GM10847 (cell line): Measurements from ENCODE around the gene ARHGEF19.

Source experiments
- POLR2A ChIP-seq: IDR thresholded peaks from 2 replicates; pipeline ENCODE4 v1.6.1; 2011; ENCODE audit not compliant: insufficient read length; ENCODE audit errors: extremely low read depth

ARHGEF19 gene

GRCh38 chr1:16246961-16247360 lies 34.5 kb upstream of the ARHGEF19 start:
- no peak for TF ChIP-seq POLR2A

- TF ChIP-seq POLR2A = no peak
These were observed 33.2 kb upstream of the ARHGEF19 start for GRCh38 chr1:16245476-16246196.

- TF ChIP-seq POLR2A = no peak
These were observed 32.3 kb upstream of the ARHGEF19 start for GRCh38 chr1:16244650-16245285.

GRCh38 chr1:16243936-16244649 lies 31.6 kb upstream of the ARHGEF19 start:
- no peak for TF ChIP-seq POLR2A

- TF ChIP-seq POLR2A = no peak
These were observed 30.8 kb upstream of the ARHGEF19 start for GRCh38 chr1:16243215-16243610.

GRCh38 chr1:16242556-16243214 lies 30.2 kb upstream of the ARHGEF19 start:
- no peak for TF ChIP-seq POLR2A

GRCh38 chr1:16241221-16241708 lies 28.8 kb upstream of the ARHGEF19 start:
- TF ChIP-seq POLR2A = no peak

GRCh38 chr1:16239972-16240491 lies 27.6 kb upstream of the ARHGEF19 start:
- no peak for TF ChIP-seq POLR2A

- no peak for TF ChIP-seq POLR2A
These were observed 24.9 kb upstream of the ARHGEF19 start for GRCh38 chr1:16237343-16237830.

- peak; percentile 60 for TF ChIP-seq POLR2A
These were observed 24.3 kb upstream of the ARHGEF19 start, which contains the start of gene CPLANE2 for GRCh38 chr1:16236511-16237342. Gene CPLANE2, minus strand, starts transcription at chr1:16237183. Its CDS starts 441 bp downstream, at chr1:16236742.

DNA sequence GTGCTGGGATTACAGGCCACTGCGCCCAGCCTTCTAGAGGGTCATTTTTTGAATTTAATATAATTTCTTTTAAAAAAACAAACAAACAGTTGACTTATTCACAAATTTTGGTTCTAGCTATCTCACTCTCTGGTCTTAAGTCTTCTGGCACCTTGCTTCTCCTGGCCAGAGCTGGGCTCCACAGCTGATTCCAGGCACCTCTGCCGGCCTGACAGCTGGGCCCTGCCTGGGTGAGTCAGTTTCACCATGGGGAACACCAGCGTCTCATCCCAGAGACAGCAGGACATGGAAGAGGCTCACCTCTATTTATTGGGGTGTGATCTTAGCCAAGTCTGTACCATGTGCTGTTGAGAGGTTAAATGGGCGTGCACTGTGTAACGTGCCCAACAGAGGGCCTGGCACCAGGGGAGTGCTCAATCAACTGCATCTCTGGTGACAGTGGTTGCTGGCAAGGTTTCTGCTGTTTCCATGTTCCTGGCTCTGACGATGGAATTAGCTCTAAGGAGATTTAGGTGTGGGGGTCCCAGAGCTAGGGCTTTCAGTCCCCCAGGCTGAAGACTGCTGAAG lies 23.6 kb upstream of the ARHGEF19 start:
- no peak for TF ChIP-seq POLR2A

GRCh38 chr1:16235347-16235746 lies 22.9 kb upstream of the ARHGEF19 start:
- TF ChIP-seq POLR2A = no peak

DNA sequence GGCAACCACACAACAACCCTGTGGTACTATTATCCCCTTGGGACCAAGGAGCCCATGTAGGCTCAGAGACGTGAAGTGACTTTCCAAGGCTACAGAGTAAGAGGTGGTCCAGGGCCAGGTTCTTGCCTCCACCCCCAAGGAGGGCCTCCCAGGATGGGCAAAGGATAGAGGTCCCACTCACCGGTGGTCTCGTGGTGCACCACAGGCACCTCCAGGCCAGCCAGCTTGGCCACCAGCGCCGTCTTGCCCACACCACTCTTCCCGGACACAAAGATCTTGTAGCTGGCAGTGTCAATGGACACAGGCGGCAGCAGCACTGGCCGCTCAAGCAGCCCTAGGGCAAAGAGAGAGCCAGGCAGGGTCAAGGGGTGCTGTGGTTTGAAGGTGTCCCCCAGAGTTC lies 21.0 kb upstream of the ARHGEF19 start:
- no peak for TF ChIP-seq POLR2A

GRCh38 chr1:16232316-16232710 lies 19.9 kb upstream of the ARHGEF19 start:
- no peak for TF ChIP-seq POLR2A
